Right lung (tissue), 5 donors: ENCODE results near the gene RNASEH1. TPM values are rescaled to one million over a fixed set of nuclear protein-coding genes. Genes with fewer than 3 reads are reported as not detected.

Experiments
- DNase-seq, 2 donors: peaks; one replicate each; pipeline ENCODE4 v3.0.0-alpha.2; 2013
- polyA plus RNA-seq, 5 donors: library from polyadenylated mRNA; unstranded; fragments of 120-200 nt; gene quantifications; one replicate each; pipeline versions ENCODE4 v1.2.1 to v1.2.3, GENCODE V29; 2013; ENCODE audit warnings: inconsistent platforms in 1 of 5, low replicate concordance in 1 of 5; ENCODE audit not compliant: insufficient read length in 5 of 5, insufficient read depth in 1 of 5

Gene RNASEH1
- polyA plus RNA-seq, 5 donors: 15.4 to 18.0 (median 17.7) TPM

- no peak for DNase-seq
Measured at GRCh38 chr2:3563521-3563976, 5.4 kb upstream of the RNASEH1 start.

GRCh38 chr2:3557639-3558204 is 411 bp downstream of the RNASEH1 start:
- no peak for DNase-seq

- no peak for DNase-seq
Measured at GRCh38 chr2:3553946-3554345, 4.2 kb downstream of the RNASEH1 start.

GRCh38 chr2:3547915-3548314 is 10.2 kb downstream of the RNASEH1 start:
- no peak for DNase-seq

- DNase-seq: no peak
Measured at GRCh38 chr2:3545788-3546478, 12.2 kb downstream of the RNASEH1 start.

GRCh38 chr2:3543023-3543683 is 15.0 kb downstream of the RNASEH1 start:
- DNase-seq: no peak

GRCh38 chr2:3542107-3542506 is 16.0 kb downstream of the RNASEH1 start:
- no peak for DNase-seq

GRCh38 chr2:3539836-3540235 is 18.3 kb downstream of the RNASEH1 start:
- no peak for DNase-seq

- DNase-seq: no peak
Measured at GRCh38 chr2:3536682-3537632, 21.2 kb downstream of the RNASEH1 start.

- peak; percentile 64 to 74 for DNase-seq
Measured at GRCh38 chr2:3535794-3536681, 22.1 kb downstream of the RNASEH1 start.

- DNase-seq: no peak
Measured at GRCh38 chr2:3535467-3535793, 22.7 kb downstream of the RNASEH1 start.

- no peak for DNase-seq
Measured at GRCh38 chr2:3534251-3534814, 23.8 kb downstream of the RNASEH1 start.

- DNase-seq: no peak
Measured at GRCh38 chr2:3533836-3534235, 24.3 kb downstream of the RNASEH1 start.

GRCh38 chr2:3532941-3533340 is 25.2 kb downstream of the RNASEH1 start:
- no peak for DNase-seq

GRCh38 chr2:3529316-3530025 is 28.7 kb downstream of the RNASEH1 start:
- DNase-seq: no peak

GRCh38 chr2:3527886-3528785 is 30.0 kb downstream of the RNASEH1 start:
- DNase-seq: no peak

GRCh38 chr2:3526871-3527270 is 31.3 kb downstream of the RNASEH1 start:
- DNase-seq: no peak

- no peak for DNase-seq
Measured at GRCh38 chr2:3523551-3524041, 34.5 kb downstream of the RNASEH1 start.

- no peak for DNase-seq
Measured at GRCh38 chr2:3522961-3523421, 35.1 kb downstream of the RNASEH1 start.
